CD14-positive monocyte (primary cell): ENCODE results near the gene PHOX2B. TPM values are rescaled to one million over a fixed set of nuclear protein-coding genes. Genes with fewer than 3 reads are reported as not detected.

Experiments used
- DNase-seq, 3 donors: peaks; one replicate each; pipeline ENCODE4 v3.0.0-alpha.2; 2011 to 2022
- H2AFZ ChIP-seq: 2 replicates; pipeline ENCODE4 v1.6.0; 2012; ENCODE audit warnings: mild to moderate bottlenecking, low read depth, low read length, inconsistent platforms; ENCODE audit not compliant: insufficient read depth, poor library complexity, severe bottlenecking
- H3K27ac ChIP-seq, 2 donors: 1 replicate in 1 of 2; 2 replicates in 1 of 2; pipeline ENCODE4 v1.5.1; 2012 to 2013; ENCODE audit warnings: low read length in 2 of 2, control low read depth in 1 of 2, inconsistent platforms in 1 of 2, low read depth in 1 of 2, mild to moderate bottlenecking in 1 of 2
- H3K27me3 ChIP-seq, 2 donors: one replicate each; pipeline versions ENCODE4 v1.6.0 to v1.6.1; 2011 to 2013; ENCODE audit warnings: low read length in 2 of 2; ENCODE audit not compliant: control insufficient read depth in 2 of 2, insufficient read depth in 2 of 2
- H3K36me3 ChIP-seq, 2 donors: replicated peaks in 1 of 2; 1 replicate in 1 of 2; 2 replicates in 1 of 2; pipeline versions ENCODE4 v1.5.1 to v1.6.1; 2012 to 2013; ENCODE audit warnings: low read length in 2 of 2, control low read depth in 1 of 2, inconsistent platforms in 1 of 2, mild to moderate bottlenecking in 1 of 2; ENCODE audit not compliant: insufficient read depth in 2 of 2, control insufficient read depth in 1 of 2
- H3K4me1 ChIP-seq, 2 donors: 1 replicate in 1 of 2; 2 replicates in 1 of 2; pipeline versions ENCODE4 v1.5.1 to v1.6.1; 2012 to 2013; ENCODE audit warnings: low read length in 2 of 2, control low read depth in 1 of 2, inconsistent platforms in 1 of 2, mild to moderate bottlenecking in 1 of 2, moderate library complexity in 1 of 2; ENCODE audit not compliant: insufficient read depth in 2 of 2, control insufficient read depth in 1 of 2
- H3K4me2 ChIP-seq: replicated peaks from 2 replicates; pipeline ENCODE3; 2012; ENCODE audit warnings: low read length, moderate library complexity, mild to moderate bottlenecking; ENCODE audit not compliant: poor library complexity, severe bottlenecking; ENCODE audit errors: extremely low read depth
- H3K4me3 ChIP-seq, 3 experiments: fragments of 200-600 bp in 1 of 3; sonication (generic) in 1 of 3; replicated peaks in 1 of 3; 1 replicate in 2 of 3; 2 replicates in 1 of 3; pipeline ENCODE4 v1.5.1; 2011 to 2013; ENCODE audit warnings: low read length in 3 of 3, mild to moderate bottlenecking in 3 of 3, control low read depth in 2 of 3, low read depth in 2 of 3, inconsistent platforms in 1 of 3, moderate library complexity in 1 of 3
- H3K79me2 ChIP-seq: 2 replicates; pipeline ENCODE4 v1.6.0; 2012; ENCODE audit warnings: mild to moderate bottlenecking, control low read depth, inconsistent platforms, low read length, moderate library complexity; ENCODE audit not compliant: insufficient read depth
- H3K9ac ChIP-seq: 2 replicates; pipeline ENCODE4 v1.6.0; 2017; ENCODE audit warnings: low read length, mild to moderate bottlenecking; ENCODE audit not compliant: insufficient read depth, poor library complexity, severe bottlenecking
- H3K9me3 ChIP-seq, 2 donors: replicated peaks in 1 of 2; 1 replicate in 1 of 2; 2 replicates in 1 of 2; pipeline versions ENCODE4 v1.5.1 to v1.6.1; 2012 to 2013; ENCODE audit warnings: low read length in 2 of 2, control low read depth in 1 of 2; ENCODE audit not compliant: control insufficient read depth in 1 of 2, insufficient read depth in 1 of 2
- H4K20me1 ChIP-seq: 2 replicates; pipeline ENCODE4 v1.6.0; 2012; ENCODE audit warnings: mild to moderate bottlenecking, low read length, control low read depth, moderate library complexity; ENCODE audit not compliant: insufficient read depth
- H3K27ac Mint-ChIP-seq, 7 donors: one replicate each; pipeline ENCODE4 v1.8.0; 2020; ENCODE audit warnings: mild to moderate bottlenecking in 7 of 7, mixed read lengths in 7 of 7, moderate library complexity in 6 of 7, inconsistent platforms in 2 of 7
- H3K27me3 Mint-ChIP-seq, 3 donors: one replicate each; pipeline ENCODE4 v1.8.0; 2021 to 2022; ENCODE audit warnings: low read depth in 3 of 3, mild to moderate bottlenecking in 3 of 3, mixed read lengths in 3 of 3, moderate library complexity in 3 of 3, inconsistent platforms in 1 of 3
- H3K36me3 Mint-ChIP-seq, 2 donors: one replicate each; pipeline ENCODE4 v1.8.0; 2020; ENCODE audit warnings: mixed read lengths in 2 of 2, inconsistent platforms in 1 of 2, mild to moderate bottlenecking in 1 of 2
- H3K4me1 Mint-ChIP-seq: one replicate; pipeline ENCODE4 v1.8.0; 2020; ENCODE audit warnings: mild to moderate bottlenecking, mixed read lengths
- H3K4me3 Mint-ChIP-seq, 2 donors: one replicate each; pipeline ENCODE4 v1.8.0; 2020; ENCODE audit warnings: mild to moderate bottlenecking in 2 of 2, mixed read lengths in 2 of 2, moderate library complexity in 1 of 2
- H3K9me3 Mint-ChIP-seq, 7 donors: one replicate each; pipeline ENCODE4 v1.8.0; 2020 to 2022; ENCODE audit warnings: mixed read lengths in 7 of 7, mild to moderate bottlenecking in 6 of 7, moderate library complexity in 6 of 7, inconsistent platforms in 2 of 7
- WGBS: methylation state at CpG from one replicate; pipeline ENCODE4 v1.1.5; 2013; ENCODE audit warnings: missing lambda C conversion rate; ENCODE audit not compliant: insufficient coverage; 5-methylcytosine and 5-hydroxymethylcytosine counted together
- intact Hi-C, 2 donors: fragments of 100-400 bp; cut with micrococcal nuclease; formaldehyde crosslinking; loops; one replicate each; pipeline versions ENCODE4 v1.15.0 to v1.15.1; 2023
- polyA plus RNA-seq, 3 donors: library from polyadenylated mRNA; depleted of rRNA in 1 of 3; unstranded in 2 of 3; stranded (reverse) in 1 of 3; fragments of 300-500 nt in 2 of 3; fragments of >200 nt in 1 of 3; fragmentation: Illumina TruSeq in 2 of 3; gene quantifications; 1 replicate in 2 of 3; 2 replicates in 1 of 3; pipeline ENCODE4 v1.2.3, GENCODE V29; 2012 to 2021
- TF ChIP-seq, protein P1 (sequence below): fragments of 200-600 bp; IDR thresholded peaks from one replicate; pipeline ENCODE4 v1.8.0; 2022; ENCODE audit warnings: antibody characterized with exemption, mild to moderate bottlenecking

Gene PHOX2B
- polyA plus RNA-seq, 3 donors: not detected

GRCh38 chr4:41750626-41751448 lies 2.3 kb upstream of the PHOX2B start:
- peaks cover 83 to 96% (median 88%) of the 10 kb centered on the region in 3 donors for H3K27me3 Mint-ChIP-seq
- no peak overlapping the region for H3K4me2 ChIP-seq
- intact Hi-C loops: no loop called here

GRCh38 chr4:41750121-41750625 lies 1.6 kb upstream of the PHOX2B start:
- H3K36me3 Mint-ChIP-seq: no peaks in the 10 kb centered on the region
- intact Hi-C loops: no loop called here

More at GRCh38 chr4:41750626-41751448, 2.3 kb upstream of the PHOX2B start:
- Mint-ChIP-seq H3K27ac (no peak overlapping the region), H3K36me3 (no peaks in the 10 kb centered on the region), H3K9me3 (peaks cover 0 to 18% (median 9%) of the 10 kb centered on the region in 7 donors), H3K4me1 (peaks cover 3% of the 10 kb centered on the region), H3K4me3 (peak overlapping the region in 1 of 2 donors; percentile 87)
- Histone ChIP-seq H3K36me3 (no peaks in the 10 kb centered on the region), H3K4me3 (no peak overlapping the region), H3K79me2 (no peaks in the 10 kb centered on the region), H3K27me3 (peaks cover 91 to 98% of the 10 kb centered on the region in 2 donors), H3K9ac (no peak overlapping the region), H2AFZ (no peak overlapping the region), H3K4me1 (no peaks in the 10 kb centered on the region), H3K27ac (no peak overlapping the region), H3K9me3 (peaks cover 0 to 36% of the 10 kb centered on the region in 2 donors), H4K20me1 (no peaks in the 10 kb centered on the region)
- DNase-seq: no peak
- TF ChIP-seq, protein P1, sequence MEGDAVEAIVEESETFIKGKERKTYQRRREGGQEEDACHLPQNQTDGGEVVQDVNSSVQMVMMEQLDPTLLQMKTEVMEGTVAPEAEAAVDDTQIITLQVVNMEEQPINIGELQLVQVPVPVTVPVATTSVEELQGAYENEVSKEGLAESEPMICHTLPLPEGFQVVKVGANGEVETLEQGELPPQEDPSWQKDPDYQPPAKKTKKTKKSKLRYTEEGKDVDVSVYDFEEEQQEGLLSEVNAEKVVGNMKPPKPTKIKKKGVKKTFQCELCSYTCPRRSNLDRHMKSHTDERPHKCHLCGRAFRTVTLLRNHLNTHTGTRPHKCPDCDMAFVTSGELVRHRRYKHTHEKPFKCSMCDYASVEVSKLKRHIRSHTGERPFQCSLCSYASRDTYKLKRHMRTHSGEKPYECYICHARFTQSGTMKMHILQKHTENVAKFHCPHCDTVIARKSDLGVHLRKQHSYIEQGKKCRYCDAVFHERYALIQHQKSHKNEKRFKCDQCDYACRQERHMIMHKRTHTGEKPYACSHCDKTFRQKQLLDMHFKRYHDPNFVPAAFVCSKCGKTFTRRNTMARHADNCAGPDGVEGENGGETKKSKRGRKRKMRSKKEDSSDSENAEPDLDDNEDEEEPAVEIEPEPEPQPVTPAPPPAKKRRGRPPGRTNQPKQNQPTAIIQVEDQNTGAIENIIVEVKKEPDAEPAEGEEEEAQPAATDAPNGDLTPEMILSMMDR: no peak
- 7% methylated on average over 26 of the region's 40 CpGs for WGBS

More at GRCh38 chr4:41750121-41750625, 1.6 kb upstream of the PHOX2B start:
- Histone ChIP-seq H2AFZ (no peak overlapping the region), H3K27me3 (peaks cover 90 to 96% of the 10 kb centered on the region in 2 donors), H3K4me1 (no peaks in the 10 kb centered on the region), H3K79me2 (no peaks in the 10 kb centered on the region), H3K4me2 (no peak overlapping the region), H3K36me3 (no peaks in the 10 kb centered on the region), H3K4me3 (no peak overlapping the region), H3K9me3 (peaks cover 0 to 40% of the 10 kb centered on the region in 2 donors), H3K9ac (no peak overlapping the region), H3K27ac (no peak overlapping the region), H4K20me1 (no peaks in the 10 kb centered on the region)
- Mint-ChIP-seq H3K4me1 (peaks cover 3% of the 10 kb centered on the region), H3K4me3 (peak overlapping the region in 1 of 2 donors; percentile 79), H3K9me3 (peaks cover 0 to 21% (median 12%) of the 10 kb centered on the region in 7 donors), H3K27me3 (peaks cover 88 to 97% (median 92%) of the 10 kb centered on the region in 3 donors), H3K27ac (no peak overlapping the region)
- TF ChIP-seq, protein P1: no peak
- no peak for DNase-seq
- WGBS: 5% methylated on average over 20 of the region's 20 CpGs
